ENCODE results near the gene TRAPPC6A. TPM values are rescaled to one million over a fixed set of nuclear protein-coding genes. Genes with fewer than 3 reads are reported as not detected.

Gene TRAPPC6A
- total and polyA plus RNA-seq, 2 of the 13 experiments (the other 11 are each of a cell fraction or from before 2014, with no cell fraction given): 6.5 to 21.0 TPM

DNA sequence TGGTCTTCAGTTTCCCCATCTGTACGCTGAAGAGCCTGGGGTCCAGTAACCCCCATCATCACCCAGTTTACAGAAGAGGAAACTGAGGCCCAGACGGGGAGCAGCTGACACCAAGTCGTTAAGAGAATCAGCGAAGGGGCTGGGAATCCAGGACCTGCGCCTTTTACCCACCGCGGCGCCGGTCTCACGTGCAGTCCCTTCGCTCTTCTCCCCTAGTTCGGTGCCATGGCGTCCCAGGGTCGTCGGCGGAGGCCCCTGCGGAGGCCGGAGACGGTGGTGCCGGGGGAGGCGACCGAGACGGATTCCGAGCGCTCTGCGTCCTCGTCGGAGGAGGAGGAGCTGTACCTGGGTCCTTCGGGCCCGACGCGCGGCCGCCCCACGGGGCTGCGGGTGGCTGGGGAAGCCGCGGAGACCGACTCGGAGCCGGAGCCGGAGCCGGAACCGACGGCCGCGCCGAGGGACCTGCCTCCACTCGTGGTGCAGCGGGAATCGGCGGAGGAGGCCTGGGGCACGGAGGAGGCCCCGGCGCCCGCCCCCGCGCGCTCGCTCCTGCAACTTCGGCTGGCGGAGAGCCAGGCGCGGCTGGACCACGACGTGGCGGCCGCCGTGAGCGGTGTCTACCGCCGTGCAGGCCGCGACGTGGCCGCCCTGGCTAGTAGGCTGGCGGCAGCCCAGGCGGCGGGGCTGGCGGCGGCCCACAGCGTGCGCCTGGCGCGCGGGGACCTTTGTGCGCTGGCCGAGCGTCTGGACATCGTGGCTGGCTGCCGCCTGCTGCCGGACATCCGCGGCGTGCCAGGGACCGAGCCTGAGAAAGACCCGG lies 1.2 kb upstream of the TRAPPC6A start (continued):
- TF ChIP-seq MYC (CRISPR knock-in tag; IDR thresholded peaks at IDR 0.05; ENCODE audit: borderline replicate concordance) (peak; percentile 7; the same call in 1 of the 2 replicates), ZBTB38 (CRISPR knock-in tag; IDR thresholded peaks at IDR 0.05) (no peak), KDM3A (CRISPR knock-in tag; IDR thresholded peaks at IDR 0.05; ENCODE audit: low read depth) (no peak), KAT8 (CRISPR knock-in tag; IDR thresholded peaks at IDR 0.05) (no peak), CBX5 (CRISPR knock-in tag; IDR thresholded peaks at IDR 0.05; ENCODE audit: borderline replicate concordance) (no peak), ZSCAN12 (CRISPR knock-in tag; IDR thresholded peaks at IDR 0.05) (no peak), KMT2B (CRISPR knock-in tag; IDR thresholded peaks at IDR 0.05) (no peak), ZNF605 (CRISPR knock-in tag; IDR thresholded peaks at IDR 0.05) (no peak), PPARG (CRISPR knock-in tag; conservative IDR thresholded peaks at IDR 0.05) (no peak), ZNF558 (CRISPR knock-in tag; IDR thresholded peaks at IDR 0.05; ENCODE audit: borderline replicate concordance) (no peak), TAF15 (IDR thresholded peaks at IDR 0.05; ENCODE audit: low read depth, low read length, poor library complexity, severe bottlenecking) (no peak), EEA1 (CRISPR knock-in tag; IDR thresholded peaks at IDR 0.05; ENCODE audit: borderline replicate concordance) (no peak), ZNF768 (CRISPR knock-in tag; IDR thresholded peaks at IDR 0.05) (no peak), ZFP36L1 (CRISPR knock-in tag; IDR thresholded peaks at IDR 0.05) (no peak; the same call in 1 of the 2 replicates)
- TF ChIP-seq, protein P1, sequence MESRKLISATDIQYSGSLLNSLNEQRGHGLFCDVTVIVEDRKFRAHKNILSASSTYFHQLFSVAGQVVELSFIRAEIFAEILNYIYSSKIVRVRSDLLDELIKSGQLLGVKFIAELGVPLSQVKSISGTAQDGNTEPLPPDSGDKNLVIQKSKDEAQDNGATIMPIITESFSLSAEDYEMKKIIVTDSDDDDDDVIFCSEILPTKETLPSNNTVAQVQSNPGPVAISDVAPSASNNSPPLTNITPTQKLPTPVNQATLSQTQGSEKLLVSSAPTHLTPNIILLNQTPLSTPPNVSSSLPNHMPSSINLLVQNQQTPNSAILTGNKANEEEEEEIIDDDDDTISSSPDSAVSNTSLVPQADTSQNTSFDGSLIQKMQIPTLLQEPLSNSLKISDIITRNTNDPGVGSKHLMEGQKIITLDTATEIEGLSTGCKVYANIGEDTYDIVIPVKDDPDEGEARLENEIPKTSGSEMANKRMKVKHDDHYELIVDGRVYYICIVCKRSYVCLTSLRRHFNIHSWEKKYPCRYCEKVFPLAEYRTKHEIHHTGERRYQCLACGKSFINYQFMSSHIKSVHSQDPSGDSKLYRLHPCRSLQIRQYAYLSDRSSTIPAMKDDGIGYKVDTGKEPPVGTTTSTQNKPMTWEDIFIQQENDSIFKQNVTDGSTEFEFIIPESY (CRISPR knock-in tag; IDR thresholded peaks at IDR 0.05): no peak
- TF ChIP-seq, protein P2, sequence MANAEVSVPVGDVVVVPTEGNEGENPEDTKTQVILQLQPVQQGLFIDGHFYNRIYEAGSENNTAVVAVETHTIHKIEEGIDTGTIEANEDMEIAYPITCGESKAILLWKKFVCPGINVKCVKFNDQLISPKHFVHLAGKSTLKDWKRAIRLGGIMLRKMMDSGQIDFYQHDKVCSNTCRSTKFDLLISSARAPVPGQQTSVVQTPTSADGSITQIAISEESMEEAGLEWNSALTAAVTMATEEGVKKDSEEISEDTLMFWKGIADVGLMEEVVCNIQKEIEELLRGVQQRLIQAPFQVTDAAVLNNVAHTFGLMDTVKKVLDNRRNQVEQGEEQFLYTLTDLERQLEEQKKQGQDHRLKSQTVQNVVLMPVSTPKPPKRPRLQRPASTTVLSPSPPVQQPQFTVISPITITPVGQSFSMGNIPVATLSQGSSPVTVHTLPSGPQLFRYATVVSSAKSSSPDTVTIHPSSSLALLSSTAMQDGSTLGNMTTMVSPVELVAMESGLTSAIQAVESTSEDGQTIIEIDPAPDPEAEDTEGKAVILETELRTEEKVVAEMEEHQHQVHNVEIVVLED (CRISPR knock-in tag; IDR thresholded peaks at IDR 0.05; ENCODE audit: borderline replicate concordance): no peak
- TF ChIP-seq, protein P3, sequence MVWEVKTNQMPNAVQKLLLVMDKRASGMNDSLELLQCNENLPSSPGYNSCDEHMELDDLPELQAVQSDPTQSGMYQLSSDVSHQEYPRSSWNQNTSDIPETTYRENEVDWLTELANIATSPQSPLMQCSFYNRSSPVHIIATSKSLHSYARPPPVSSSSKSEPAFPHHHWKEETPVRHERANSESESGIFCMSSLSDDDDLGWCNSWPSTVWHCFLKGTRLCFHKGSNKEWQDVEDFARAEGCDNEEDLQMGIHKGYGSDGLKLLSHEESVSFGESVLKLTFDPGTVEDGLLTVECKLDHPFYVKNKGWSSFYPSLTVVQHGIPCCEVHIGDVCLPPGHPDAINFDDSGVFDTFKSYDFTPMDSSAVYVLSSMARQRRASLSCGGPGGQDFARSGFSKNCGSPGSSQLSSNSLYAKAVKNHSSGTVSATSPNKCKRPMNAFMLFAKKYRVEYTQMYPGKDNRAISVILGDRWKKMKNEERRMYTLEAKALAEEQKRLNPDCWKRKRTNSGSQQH (CRISPR knock-in tag; IDR thresholded peaks at IDR 0.05; ENCODE audit: low read depth): 0 out of 2 replicates have a peak, but pooled peaks have one; percentile 17
- TF ChIP-seq, protein P4, sequence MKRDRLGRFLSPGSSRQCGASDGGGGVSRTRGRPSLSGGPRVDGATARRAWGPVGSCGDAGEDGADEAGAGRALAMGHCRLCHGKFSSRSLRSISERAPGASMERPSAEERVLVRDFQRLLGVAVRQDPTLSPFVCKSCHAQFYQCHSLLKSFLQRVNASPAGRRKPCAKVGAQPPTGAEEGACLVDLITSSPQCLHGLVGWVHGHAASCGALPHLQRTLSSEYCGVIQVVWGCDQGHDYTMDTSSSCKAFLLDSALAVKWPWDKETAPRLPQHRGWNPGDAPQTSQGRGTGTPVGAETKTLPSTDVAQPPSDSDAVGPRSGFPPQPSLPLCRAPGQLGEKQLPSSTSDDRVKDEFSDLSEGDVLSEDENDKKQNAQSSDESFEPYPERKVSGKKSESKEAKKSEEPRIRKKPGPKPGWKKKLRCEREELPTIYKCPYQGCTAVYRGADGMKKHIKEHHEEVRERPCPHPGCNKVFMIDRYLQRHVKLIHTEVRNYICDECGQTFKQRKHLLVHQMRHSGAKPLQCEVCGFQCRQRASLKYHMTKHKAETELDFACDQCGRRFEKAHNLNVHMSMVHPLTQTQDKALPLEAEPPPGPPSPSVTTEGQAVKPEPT (CRISPR knock-in tag; IDR thresholded peaks at IDR 0.05; ENCODE audit: low read depth): no peak
- TF ChIP-seq, protein P5, sequence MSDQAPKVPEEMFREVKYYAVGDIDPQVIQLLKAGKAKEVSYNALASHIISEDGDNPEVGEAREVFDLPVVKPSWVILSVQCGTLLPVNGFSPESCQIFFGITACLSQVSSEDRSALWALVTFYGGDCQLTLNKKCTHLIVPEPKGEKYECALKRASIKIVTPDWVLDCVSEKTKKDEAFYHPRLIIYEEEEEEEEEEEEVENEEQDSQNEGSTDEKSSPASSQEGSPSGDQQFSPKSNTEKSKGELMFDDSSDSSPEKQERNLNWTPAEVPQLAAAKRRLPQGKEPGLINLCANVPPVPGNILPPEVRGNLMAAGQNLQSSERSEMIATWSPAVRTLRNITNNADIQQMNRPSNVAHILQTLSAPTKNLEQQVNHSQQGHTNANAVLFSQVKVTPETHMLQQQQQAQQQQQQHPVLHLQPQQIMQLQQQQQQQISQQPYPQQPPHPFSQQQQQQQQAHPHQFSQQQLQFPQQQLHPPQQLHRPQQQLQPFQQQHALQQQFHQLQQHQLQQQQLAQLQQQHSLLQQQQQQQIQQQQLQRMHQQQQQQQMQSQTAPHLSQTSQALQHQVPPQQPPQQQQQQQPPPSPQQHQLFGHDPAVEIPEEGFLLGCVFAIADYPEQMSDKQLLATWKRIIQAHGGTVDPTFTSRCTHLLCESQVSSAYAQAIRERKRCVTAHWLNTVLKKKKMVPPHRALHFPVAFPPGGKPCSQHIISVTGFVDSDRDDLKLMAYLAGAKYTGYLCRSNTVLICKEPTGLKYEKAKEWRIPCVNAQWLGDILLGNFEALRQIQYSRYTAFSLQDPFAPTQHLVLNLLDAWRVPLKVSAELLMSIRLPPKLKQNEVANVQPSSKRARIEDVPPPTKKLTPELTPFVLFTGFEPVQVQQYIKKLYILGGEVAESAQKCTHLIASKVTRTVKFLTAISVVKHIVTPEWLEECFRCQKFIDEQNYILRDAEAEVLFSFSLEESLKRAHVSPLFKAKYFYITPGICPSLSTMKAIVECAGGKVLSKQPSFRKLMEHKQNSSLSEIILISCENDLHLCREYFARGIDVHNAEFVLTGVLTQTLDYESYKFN (CRISPR knock-in tag; conservative IDR thresholded peaks at IDR 0.05): no peak

Measured in HepG2 (cell line).